H1 (cell line): ENCODE measurements around the gene SYK. TPM values are rescaled to one million over a fixed set of nuclear protein-coding genes. Genes with fewer than 3 reads are reported as not detected.

Experiments used
- CTCF ChIA-PET: fragments of 300-600 bp; sonication (Branson Sonifier 250); formaldehyde crosslinking; loops from one replicate; lab custom pipeline; 2021; ENCODE audit not compliant: partially characterized antibody; lab: Charles Lee
- POLR2A ChIA-PET: fragments of 300-600 bp; sonication (Branson Sonifier 250); formaldehyde crosslinking; loops from one replicate; lab custom pipeline; 2021; ENCODE audit warnings: inconsistent platforms; ENCODE audit not compliant: partially characterized antibody; lab: Charles Lee
- DNase-seq, 2 experiments: peaks; one replicate each; pipeline versions ENCODE4 v3.0.0 to v3.0.0-alpha.2; 2010 to 2022; ENCODE audit warnings: low spot score in 2 of 2, low read depth in 1 of 2, mixed read lengths in 1 of 2
- FAIRE-seq: peaks from 2 replicates; lab custom pipeline; 2011; peaks lifted over from hg19 to GRCh38; lab: Jason Lieb, UNC
- H2AFZ ChIP-seq: 2 replicates; pipeline ENCODE4 v1.8.1; 2012; ENCODE audit warnings: low read length, inconsistent platforms
- H2AK5ac ChIP-seq: 2 replicates; pipeline ENCODE4 v1.6.1; 2013; ENCODE audit warnings: low read depth, low read length
- H2BK120ac ChIP-seq: replicated peaks from 2 replicates; pipeline ENCODE3; 2013; ENCODE audit warnings: low read depth, low read length, inconsistent platforms
- H2BK12ac ChIP-seq: 2 replicates; pipeline ENCODE4 v1.6.1; 2013; ENCODE audit warnings: low read depth, low read length
- H2BK15ac ChIP-seq: 2 replicates; pipeline ENCODE4 v1.6.1; 2013; ENCODE audit warnings: low read length
- H2BK20ac ChIP-seq: 2 replicates; pipeline ENCODE4 v1.6.1; 2013; ENCODE audit warnings: low read length
- H2BK5ac ChIP-seq: 2 replicates; pipeline ENCODE4 v1.6.1; 2013; ENCODE audit warnings: low read depth, low read length
- H3K14ac ChIP-seq: 2 replicates; pipeline ENCODE4 v1.6.1; 2013; ENCODE audit warnings: inconsistent platforms; ENCODE audit not compliant: insufficient read length
- H3K18ac ChIP-seq: 2 replicates; pipeline ENCODE4 v1.6.1; 2013; ENCODE audit warnings: low read length; ENCODE audit errors: extremely low read depth
- H3K23ac ChIP-seq: 2 replicates; pipeline ENCODE4 v1.6.1; 2013; ENCODE audit warnings: inconsistent platforms; ENCODE audit not compliant: insufficient read length
- H3K23me2 ChIP-seq: 2 replicates; pipeline ENCODE4 v1.6.1; 2013; ENCODE audit warnings: low read depth, low read length
- H3K27ac ChIP-seq: 2 replicates; pipeline ENCODE4 v1.6.1; 2011; ENCODE audit warnings: low read depth, low read length, inconsistent platforms
- H3K27me3 ChIP-seq, 4 experiments: replicated peaks in 1 of 4; 1 replicate in 1 of 4; 2 replicates in 3 of 4; pipeline versions ENCODE4 v1.6.1 to v1.8.1; 2011 to 2013; ENCODE audit warnings: low read length in 3 of 4, mild to moderate bottlenecking in 3 of 4, inconsistent platforms in 2 of 4, mixed read lengths in 2 of 4, moderate library complexity in 1 of 4; ENCODE audit not compliant: control insufficient read depth in 3 of 4, insufficient read depth in 3 of 4; ENCODE audit errors: extremely low read depth in 1 of 4
- H3K36me3 ChIP-seq, 4 experiments: 2 replicates each; pipeline versions ENCODE4 v1.6.1 to v1.8.1; 2011 to 2013; ENCODE audit warnings: mild to moderate bottlenecking in 4 of 4, low read length in 3 of 4, moderate library complexity in 2 of 4, control low read depth in 1 of 4, inconsistent platforms in 1 of 4; ENCODE audit not compliant: insufficient read depth in 4 of 4, control insufficient read depth in 2 of 4
- H3K4ac ChIP-seq: replicated peaks from 2 replicates; pipeline ENCODE3; 2013; ENCODE audit warnings: low read length, low read depth, mixed read lengths, inconsistent platforms; ENCODE audit not compliant: insufficient read length
- H3K4me1 ChIP-seq, 4 experiments: replicated peaks in 1 of 4; 1 replicate in 1 of 4; 2 replicates in 3 of 4; pipeline versions ENCODE4 v1.6.1 to v1.8.1; 2011 to 2013; ENCODE audit warnings: low read length in 3 of 4, inconsistent platforms in 2 of 4, mixed read lengths in 1 of 4; ENCODE audit not compliant: insufficient read depth in 4 of 4, control insufficient read depth in 3 of 4
- H3K4me2 ChIP-seq, 2 experiments: 2 replicates each; pipeline versions ENCODE4 v1.6.1 to v1.8.1; 2011 to 2013; ENCODE audit warnings: low read depth in 2 of 2, low read length in 2 of 2, control low read depth in 1 of 2, inconsistent platforms in 1 of 2, mild to moderate bottlenecking in 1 of 2; ENCODE audit not compliant: insufficient read depth in 1 of 2
- H3K4me3 ChIP-seq, 4 experiments: fragments of 200-600, 300-600 bp in 1 of 4; sonication (generic), shearing (Covaris generic), sonication (Bioruptor Twin) in 1 of 4; 2 replicates each; pipeline versions ENCODE4 v1.5.1 to v1.8.1; 2011 to 2016; ENCODE audit warnings: low read length in 4 of 4, low read depth in 3 of 4, control low read depth in 2 of 4, inconsistent platforms in 2 of 4, mild to moderate bottlenecking in 2 of 4, mixed read lengths in 1 of 4, moderate library complexity in 1 of 4; ENCODE audit not compliant: insufficient read depth in 2 of 4; ENCODE audit errors: extremely low read depth in 1 of 4
- H3K56ac ChIP-seq: replicated peaks from 2 replicates; pipeline ENCODE3; 2013; ENCODE audit warnings: low read depth, mild to moderate bottlenecking, mixed read lengths, low read length, inconsistent platforms; ENCODE audit not compliant: insufficient read length
- H3K79me1 ChIP-seq: 2 replicates; pipeline ENCODE4 v1.6.1; 2013; ENCODE audit warnings: low read depth, low read length, control low read depth
- H3K79me2 ChIP-seq, 2 experiments: 2 replicates each; pipeline versions ENCODE4 v1.6.1 to v1.8.1; 2012 to 2013; ENCODE audit warnings: low read length in 2 of 2, mild to moderate bottlenecking in 2 of 2, inconsistent platforms in 1 of 2; ENCODE audit not compliant: insufficient read depth in 2 of 2, control insufficient read depth in 1 of 2
- H3K9ac ChIP-seq, 4 experiments: replicated peaks in 1 of 4; 1 replicate in 1 of 4; 2 replicates in 3 of 4; pipeline versions ENCODE4 v1.6.1 to v1.8.1; 2011 to 2013; ENCODE audit warnings: low read depth in 3 of 4, low read length in 3 of 4, control low read depth in 2 of 4, mild to moderate bottlenecking in 2 of 4, moderate library complexity in 2 of 4, inconsistent platforms in 1 of 4; ENCODE audit errors: extremely low read depth in 1 of 4
- H3K9me3 ChIP-seq, 2 experiments: 2 replicates each; pipeline versions ENCODE4 v1.6.1 to v1.8.1; 2012 to 2013; ENCODE audit warnings: mild to moderate bottlenecking in 2 of 2, moderate library complexity in 2 of 2, control low read depth in 1 of 2, inconsistent platforms in 1 of 2, low read depth in 1 of 2, low read length in 1 of 2, mixed read lengths in 1 of 2; ENCODE audit not compliant: insufficient read depth in 2 of 2
- H4K20me1 ChIP-seq, 2 experiments: replicated peaks in 1 of 2; 2 replicates each; pipeline versions ENCODE3 to v1.8.1; 2011 to 2013; ENCODE audit warnings: inconsistent platforms in 2 of 2, low read length in 2 of 2, mild to moderate bottlenecking in 1 of 2; ENCODE audit not compliant: insufficient read depth in 2 of 2, control insufficient read depth in 1 of 2
- H4K5ac ChIP-seq: 2 replicates; pipeline ENCODE4 v1.6.1; 2013; ENCODE audit warnings: low read length, low read depth, mixed read lengths, inconsistent platforms; ENCODE audit not compliant: insufficient read length
- H4K8ac ChIP-seq: 2 replicates; pipeline ENCODE4 v1.8.0; 2013; ENCODE audit warnings: mild to moderate bottlenecking, moderate library complexity, low read length, inconsistent platforms; ENCODE audit not compliant: insufficient read depth; ENCODE audit errors: extremely low read depth
- H4K91ac ChIP-seq: replicated peaks from 2 replicates; pipeline ENCODE3; 2013; ENCODE audit warnings: low read length, mixed read lengths, inconsistent platforms; ENCODE audit not compliant: insufficient read length
- CEBPB ChIP-seq: IDR thresholded peaks from 2 replicates; pipeline ENCODE4 v1.6.1; 2012; ENCODE audit warnings: low read depth, low read length
- EZH2 ChIP-seq: fragments of 200-600 bp; sonication (generic); IDR thresholded peaks from 2 replicates; pipeline ENCODE4 v1.7.1; 2012; ENCODE audit warnings: low read depth, mild to moderate bottlenecking, moderate library complexity, low read length, inconsistent platforms; ENCODE audit not compliant: severe bottlenecking
- GTF2F1 ChIP-seq: IDR thresholded peaks from 2 replicates; pipeline ENCODE4 v1.6.1; 2012; ENCODE audit warnings: low read depth, low read length, improper control_type of control experiment, borderline replicate concordance
- TAF1 ChIP-seq: IDR thresholded peaks from 2 replicates; pipeline ENCODE4 v1.6.1; 2011; ENCODE audit warnings: mild to moderate bottlenecking, low read depth, low read length
- WGBS, 2 experiments: shearing (Covaris generic) in 1 of 2; methylation state at CpG; one replicate each; pipeline versions ENCODE4 v1.1.6 to v1.1.7; 2013 to 2015; ENCODE audit warnings: low lambda C conversion rate in 2 of 2, mixed read lengths in 2 of 2, inconsistent platforms in 1 of 2, low coverage in 1 of 2, missing lambda C conversion rate in 1 of 2; ENCODE audit not compliant: insufficient replicate concordance in 2 of 2, insufficient coverage in 1 of 2, insufficient read length in 1 of 2; ENCODE audit errors: extremely low coverage in 1 of 2, missing lambda C conversion rate in 1 of 2; 5-methylcytosine and 5-hydroxymethylcytosine counted together
- polyA plus RNA-seq, 7 experiments: library from polyadenylated mRNA; depleted of rRNA in 3 of 7; stranded (reverse) in 5 of 7; unstranded in 2 of 7; fragments of >200 nt in 5 of 7; fragments of 200-250 nt in 2 of 7; gene quantifications; 1 replicate in 5 of 7; 2 replicates in 1 of 7; 4 replicates in 1 of 7; pipeline versions ENCODE4 v1.2.1 to v1.2.3, GENCODE V29; 2011 to 2013; ENCODE audit warnings: missing spikeins in 2 of 7, mixed read lengths in 2 of 7
- total RNA-seq: library from RNA; stranded (reverse); fragmentation: NEBNext Ultra II Directional; extraction: Animal tissue kit (Norgen Biotek cat#: 25700); gene quantifications from 2 replicates; pipeline ENCODE4 v1.2.1, GENCODE V29; 2021

SYK gene
- total and polyA plus RNA-seq, 2 of the 8 experiments (the other 6 are each of a cell fraction or from before 2014, with no cell fraction given) = 1.5 to 4.4 TPM

DNA sequence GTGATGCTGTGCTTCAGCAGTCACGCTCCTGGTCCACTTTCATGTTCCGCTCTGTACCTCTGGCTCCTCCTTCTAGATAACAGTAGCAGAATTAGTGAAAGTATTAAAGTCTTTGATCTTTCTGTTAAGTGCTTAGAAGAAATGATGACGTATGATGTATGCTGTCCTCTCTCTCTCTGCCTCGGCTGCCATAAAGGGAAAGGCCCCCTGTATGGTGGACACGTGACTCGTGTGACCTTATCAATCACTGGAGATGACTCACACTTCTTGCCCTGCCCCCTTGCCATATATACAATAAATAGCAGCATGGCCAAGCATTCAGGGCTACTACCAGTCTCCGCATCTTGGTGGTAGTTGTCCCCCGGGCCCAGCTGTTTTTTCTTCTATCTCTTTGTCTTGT, 100.3 kb downstream of the SYK start:
- Histone ChIP-seq H3K79me2 (no peaks in the 10 kb centered on the region), H3K9ac (no peak overlapping the region), H3K18ac (no peak overlapping the region), H2AFZ (no peak overlapping the region), H3K56ac (no peak overlapping the region), H3K79me1 (no peaks in the 10 kb centered on the region), H3K4me2 (no peak overlapping the region), H2BK15ac (no peak overlapping the region), H4K8ac (no peak overlapping the region), H3K27ac (no peak overlapping the region), H3K23me2 (no peaks in the 10 kb centered on the region; the same call in 1 of the 2 replicates), H3K36me3 (no peaks in the 10 kb centered on the region), H3K23ac (no peak overlapping the region), H3K27me3 (no peaks in the 10 kb centered on the region), H4K91ac (no peak overlapping the region), H3K4me1 (peaks cover 0 to 3% (median 1%) of the 10 kb centered on the region in 4 experiments; a peak in 4 of 7 replicates), H3K14ac (no peak overlapping the region), H2BK5ac (no peak overlapping the region), H2AK5ac (no peak overlapping the region), H4K5ac (no peak overlapping the region), H2BK20ac (no peak overlapping the region), H2BK12ac (no peak overlapping the region), H3K9me3 (peaks cover 0 to 3% of the 10 kb centered on the region in 2 experiments; a peak in 1 of 4 replicates), H2BK120ac (no peak overlapping the region), H4K20me1 (peaks cover 0 to 3% of the 10 kb centered on the region in 2 experiments), H3K4ac (no peak overlapping the region), H3K4me3 (no peak overlapping the region)
- TF ChIP-seq GTF2F1 = no peak
- no peak for TF ChIP-seq CEBPB
- no peak for TF ChIP-seq EZH2
- no peak for TF ChIP-seq TAF1
- ChIA-PET POLR2A (no interaction called here), CTCF (interaction anchor here (2.5 kb wide), 1 partner anchor 10 kb away, joined by 9 read pairs; no protein-coding TSS in a partner anchor)
- DNase-seq (no peak), FAIRE-seq (no peak)
- 92% methylated on average over 8 of the region's 8 CpGs; no CpG with 5 or more reads in 1 of the 2 experiments for WGBS, 2 experiments
